ENCODE measurements around the gene PLXNB2.

PLXNB2 gene

GRCh38 chr22:50310949-50311444, 3.6 kb upstream of the PLXNB2 start:
- DNase-seq: no peak

GRCh38 chr22:50310031-50310722, 2.7 kb upstream of the PLXNB2 start:
- no peak for DNase-seq

- no peak for DNase-seq
Observed at GRCh38 chr22:50309601-50309991, 2.1 kb upstream of the PLXNB2 start.

- DNase-seq: no peak
Observed at GRCh38 chr22:50308986-50309600, 1.6 kb upstream of the PLXNB2 start.

- DNase-seq: no peak
Observed at GRCh38 chr22:50308597-50308935, 1.1 kb upstream of the PLXNB2 start.

GRCh38 chr22:50307890-50308596, 597 bp upstream of the PLXNB2 start:
- DNase-seq: no peak

GRCh38 chr22:50305923-50306566, 1.4 kb downstream of the PLXNB2 start:
- no peak for DNase-seq

- DNase-seq: no peak
Observed at GRCh38 chr22:50305393-50305922, 2.0 kb downstream of the PLXNB2 start.

GRCh38 chr22:50304528-50305392, 2.7 kb downstream of the PLXNB2 start:
- DNase-seq: no peak

- no peak for DNase-seq
Observed at GRCh38 chr22:50303848-50304527, 3.5 kb downstream of the PLXNB2 start.

- DNase-seq: no peak
Observed at GRCh38 chr22:50303515-50303847, 4.0 kb downstream of the PLXNB2 start.

GRCh38 chr22:50302564-50302963, 4.9 kb downstream of the PLXNB2 start:
- DNase-seq: no peak

- no peak for DNase-seq
Observed at GRCh38 chr22:50302041-50302541, 5.4 kb downstream of the PLXNB2 start.

GRCh38 chr22:50301581-50301991, 5.9 kb downstream of the PLXNB2 start:
- no peak for DNase-seq

GRCh38 chr22:50300620-50301257, 6.7 kb downstream of the PLXNB2 start:
- no peak for DNase-seq

GRCh38 chr22:50299785-50300619, 7.4 kb downstream of the PLXNB2 start:
- DNase-seq: no peak

- no peak for DNase-seq
Observed at GRCh38 chr22:50298937-50299784, 8.3 kb downstream of the PLXNB2 start.

GRCh38 chr22:50298266-50298637, 9.2 kb downstream of the PLXNB2 start:
- no peak for DNase-seq

Data from activated CD4-positive, CD25-positive, alpha-beta regulatory T cell (primary cell).